Daoy (cell line): ENCODE measurements around the gene PXMP2. TPM values are rescaled to one million over a fixed set of nuclear protein-coding genes. Genes with fewer than 3 reads are reported as not detected.
"Not testable (repeated sequence)": the region's sequence is repeated elsewhere in the genome, so short reads cannot be mapped to it uniquely, and the experiment has no call there.

Experiments used
- DNase-seq: peaks from one replicate; pipeline ENCODE4 v3.0.0-alpha.2; 2015; ENCODE audit warnings: low read depth
- total RNA-seq: library from RNA; depleted of rRNA; stranded (reverse); fragments of >200 nt; shearing (Covaris generic); gene quantifications from 2 replicates; pipeline ENCODE4 v1.2.3, GENCODE V29; 2014

Gene PXMP2
- total RNA-seq, 1 experiment from 2014 or later, result 34.0 TPM

GRCh38 chr12:132692030-132692429 lies 4.6 kb downstream of the PXMP2 start:
- DNase-seq, result not testable (repeated sequence)

- DNase-seq, result not testable (repeated sequence)
Observed at GRCh38 chr12:132694888-132695287, 7.5 kb downstream of the PXMP2 start.

- no peak for DNase-seq
Observed at GRCh38 chr12:132695431-132695830, 8.0 kb downstream of the PXMP2 start.

- DNase-seq, result no peak
Observed at GRCh38 chr12:132698341-132698740, 11.0 kb downstream of the PXMP2 start.

- DNase-seq, result no peak
Observed at GRCh38 chr12:132700212-132700822, 12.9 kb downstream of the PXMP2 start.

GRCh38 chr12:132702640-132703039 lies 15.3 kb downstream of the PXMP2 start:
- no peak for DNase-seq

- DNase-seq, result no peak
Observed at GRCh38 chr12:132703641-132704040, 16.3 kb downstream of the PXMP2 start.

GRCh38 chr12:132707241-132707640 lies 19.9 kb downstream of the PXMP2 start:
- no peak for DNase-seq

- DNase-seq, result no peak
Observed at GRCh38 chr12:132708150-132708549, 20.8 kb downstream of the PXMP2 start.

- DNase-seq, result no peak
Observed at GRCh38 chr12:132710043-132710404, 22.6 kb downstream of the PXMP2 start.

GRCh38 chr12:132710405-132711079 lies 23.2 kb downstream of the PXMP2 start, which contains the start of gene PGAM5:
Gene PGAM5 (plus strand): TSS chr12:132710842. CDS start chr12:132710877, 35 bp downstream.
- peak; percentile 84 for DNase-seq

- no peak for DNase-seq
Observed at GRCh38 chr12:132711080-132711843, 23.9 kb downstream of the PXMP2 start.

- no peak for DNase-seq
Observed at GRCh38 chr12:132713123-132713522, 25.7 kb downstream of the PXMP2 start.

GRCh38 chr12:132715874-132716273 lies 28.5 kb downstream of the PXMP2 start:
- DNase-seq, result no peak

- DNase-seq, result no peak
Observed at GRCh38 chr12:132716356-132716755, 29.0 kb downstream of the PXMP2 start.

- DNase-seq, result no peak
Observed at GRCh38 chr12:132717011-132717410, 29.6 kb downstream of the PXMP2 start.

- no peak for DNase-seq
Observed at GRCh38 chr12:132717531-132718387, 30.4 kb downstream of the PXMP2 start.

- DNase-seq, result no peak
Observed at GRCh38 chr12:132718644-132719043, 31.3 kb downstream of the PXMP2 start.

- no peak for DNase-seq
Observed at GRCh38 chr12:132719141-132719953, 32.0 kb downstream of the PXMP2 start.

- DNase-seq, result no peak
Observed at GRCh38 chr12:132719954-132720324, 32.6 kb downstream of the PXMP2 start.
